Thyroid gland (tissue), 4 donors: ENCODE measurements around the gene PACSIN1. TPM values are rescaled to one million over a fixed set of nuclear protein-coding genes. Genes with fewer than 3 reads are reported as not detected.

Source experiments
- DNase-seq, 2 donors: peaks; one replicate each; pipeline ENCODE4 v3.0.0-alpha.2; 2019
- H3K27ac ChIP-seq, 3 donors: fragments of 200-600 bp; sonication (generic); 1 replicate in 2 of 3; 2 replicates in 1 of 3; pipeline ENCODE4 v1.5.1; 2016 to 2019; ENCODE audit warnings: mild to moderate bottlenecking in 1 of 3, moderate library complexity in 1 of 3
- H3K27me3 ChIP-seq: fragments of 200-600 bp; sonication (generic); one replicate; pipeline ENCODE4 v1.5.1; 2019
- H3K36me3 ChIP-seq, 2 donors: fragments of 200-600 bp; sonication (generic); one replicate each; pipeline ENCODE4 v1.5.1; 2016 to 2019
- H3K4me1 ChIP-seq, 2 donors: fragments of 200-600 bp; sonication (generic); one replicate each; pipeline ENCODE4 v1.5.1; 2017 to 2019
- H3K4me3 ChIP-seq, 3 donors: fragments of 200-600 bp; sonication (generic); replicated peaks in 1 of 3; 1 replicate in 2 of 3; 2 replicates in 1 of 3; pipeline ENCODE4 v1.5.1; 2016; ENCODE audit warnings: mild to moderate bottlenecking in 1 of 3
- H3K9me3 ChIP-seq: fragments of 200-600 bp; sonication (generic); one replicate; pipeline ENCODE4 v1.5.1; 2017
- POLR2A ChIP-seq, 2 donors: fragments of 450-650 bp; IDR thresholded peaks; one replicate each; pipeline ENCODE4 v1.6.1; 2017; ENCODE audit warnings: antibody characterized with exemption in 2 of 2, mild to moderate bottlenecking in 2 of 2, moderate library complexity in 1 of 2
- WGBS, 2 donors: methylation state at CpG; one replicate each; pipeline ENCODE4 v1.1.5; 2017; 5-methylcytosine and 5-hydroxymethylcytosine counted together
- intact Hi-C: fragments of 100-400 bp; cut with DNase I; formaldehyde crosslinking; loops from one replicate; pipeline ENCODE4 v1.15.1; 2023
- total RNA-seq, 4 donors: library from RNA; depleted of rRNA; stranded (reverse); fragments of >200 nt; gene quantifications; one replicate each; pipeline ENCODE4 v1.2.3, GENCODE V29; 2016
- TF ChIP-seq, protein P1 (sequence below), 6 experiments: fragments of 200-600 bp in 3 of 6; fragments of 450-650 bp in 3 of 6; sonication (generic) in 3 of 6; IDR thresholded peaks; one replicate each; pipeline ENCODE4 v1.5.1; 2016 to 2019; ENCODE audit warnings: antibody characterized with exemption in 6 of 6, mild to moderate bottlenecking in 2 of 6, inconsistent platforms in 1 of 6, moderate library complexity in 1 of 6

PACSIN1 gene
- total RNA-seq, 4 donors from 2014 or later = 0.11 TPM; not detected in 3

DNA sequence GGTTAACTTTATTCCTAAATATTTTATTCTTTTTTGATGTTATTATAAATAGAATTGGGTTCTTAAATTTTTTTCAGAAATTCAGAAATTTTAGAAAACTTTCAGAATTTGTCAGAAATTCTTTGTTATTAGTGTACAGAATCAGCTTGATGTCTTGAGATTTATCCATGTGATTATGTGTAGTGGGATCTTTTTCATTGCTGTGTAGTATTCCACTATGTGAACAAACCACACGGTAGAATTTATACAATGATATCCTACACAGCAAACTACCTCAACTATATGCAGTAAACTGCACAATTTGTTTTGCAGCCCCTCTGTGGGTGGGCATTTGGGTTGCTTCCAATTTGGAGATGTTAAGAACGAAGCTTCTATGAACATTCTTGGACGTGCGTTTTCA, 43.9 kb downstream of the PACSIN1 start:
- DNase-seq = no peak
- Histone ChIP-seq H3K4me3 (no peak overlapping the region), H3K4me1 (peaks cover 0 to 2% of the 10 kb centered on the region in 2 donors), H3K27ac (no peak overlapping the region), H3K27me3 (no peaks in the 10 kb centered on the region), H3K36me3 (no peaks in the 10 kb centered on the region), H3K9me3 (no peaks in the 10 kb centered on the region)
- intact Hi-C loops = no loop called here
- TF ChIP-seq, protein P1, sequence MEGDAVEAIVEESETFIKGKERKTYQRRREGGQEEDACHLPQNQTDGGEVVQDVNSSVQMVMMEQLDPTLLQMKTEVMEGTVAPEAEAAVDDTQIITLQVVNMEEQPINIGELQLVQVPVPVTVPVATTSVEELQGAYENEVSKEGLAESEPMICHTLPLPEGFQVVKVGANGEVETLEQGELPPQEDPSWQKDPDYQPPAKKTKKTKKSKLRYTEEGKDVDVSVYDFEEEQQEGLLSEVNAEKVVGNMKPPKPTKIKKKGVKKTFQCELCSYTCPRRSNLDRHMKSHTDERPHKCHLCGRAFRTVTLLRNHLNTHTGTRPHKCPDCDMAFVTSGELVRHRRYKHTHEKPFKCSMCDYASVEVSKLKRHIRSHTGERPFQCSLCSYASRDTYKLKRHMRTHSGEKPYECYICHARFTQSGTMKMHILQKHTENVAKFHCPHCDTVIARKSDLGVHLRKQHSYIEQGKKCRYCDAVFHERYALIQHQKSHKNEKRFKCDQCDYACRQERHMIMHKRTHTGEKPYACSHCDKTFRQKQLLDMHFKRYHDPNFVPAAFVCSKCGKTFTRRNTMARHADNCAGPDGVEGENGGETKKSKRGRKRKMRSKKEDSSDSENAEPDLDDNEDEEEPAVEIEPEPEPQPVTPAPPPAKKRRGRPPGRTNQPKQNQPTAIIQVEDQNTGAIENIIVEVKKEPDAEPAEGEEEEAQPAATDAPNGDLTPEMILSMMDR (IDR thresholded peaks at IDR 0.05) = no peak
- TF ChIP-seq POLR2A (IDR thresholded peaks at IDR 0.05) = no peak
- WGBS, 2 donors = 83 to 86% methylated on average over 4 of the region's 4 CpGs

DNA sequence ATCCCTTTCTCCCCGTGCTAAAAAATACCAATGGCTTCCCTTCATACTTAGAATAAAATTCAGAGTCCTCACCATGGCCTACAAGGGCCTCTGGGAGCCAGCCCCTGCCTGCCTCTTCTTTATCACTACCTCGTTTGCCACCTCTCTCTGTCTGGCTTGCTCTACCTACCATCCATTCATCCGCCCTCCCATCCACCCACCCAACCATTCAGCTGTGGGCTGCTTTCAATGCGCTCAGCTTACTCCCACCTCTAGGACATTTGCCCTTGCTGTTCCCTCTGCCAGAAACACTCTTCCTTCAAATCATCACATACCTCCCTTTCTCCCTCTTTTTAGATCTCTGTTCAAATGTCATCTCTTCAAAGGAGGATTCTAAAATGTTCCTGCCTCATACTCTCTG, 44.4 kb downstream of the PACSIN1 start:
- H3K4me3 ChIP-seq = no peak overlapping the region
- DNase-seq = no peak
- intact Hi-C loops = no loop called here
- WGBS, 2 donors = 85 to 86% methylated on average over 4 of the region's 4 CpGs
- no peak overlapping the region for H3K27ac ChIP-seq
- H3K9me3 ChIP-seq = no peaks in the 10 kb centered on the region
- H3K4me1 ChIP-seq = peaks cover 0 to 5% of the 10 kb centered on the region in 2 donors
- TF ChIP-seq, protein P1 (IDR thresholded peaks at IDR 0.05) = no peak
- no peak for TF ChIP-seq POLR2A (IDR thresholded peaks at IDR 0.05)
- no peaks in the 10 kb centered on the region for H3K27me3 ChIP-seq
- no peaks in the 10 kb centered on the region for H3K36me3 ChIP-seq

DNA sequence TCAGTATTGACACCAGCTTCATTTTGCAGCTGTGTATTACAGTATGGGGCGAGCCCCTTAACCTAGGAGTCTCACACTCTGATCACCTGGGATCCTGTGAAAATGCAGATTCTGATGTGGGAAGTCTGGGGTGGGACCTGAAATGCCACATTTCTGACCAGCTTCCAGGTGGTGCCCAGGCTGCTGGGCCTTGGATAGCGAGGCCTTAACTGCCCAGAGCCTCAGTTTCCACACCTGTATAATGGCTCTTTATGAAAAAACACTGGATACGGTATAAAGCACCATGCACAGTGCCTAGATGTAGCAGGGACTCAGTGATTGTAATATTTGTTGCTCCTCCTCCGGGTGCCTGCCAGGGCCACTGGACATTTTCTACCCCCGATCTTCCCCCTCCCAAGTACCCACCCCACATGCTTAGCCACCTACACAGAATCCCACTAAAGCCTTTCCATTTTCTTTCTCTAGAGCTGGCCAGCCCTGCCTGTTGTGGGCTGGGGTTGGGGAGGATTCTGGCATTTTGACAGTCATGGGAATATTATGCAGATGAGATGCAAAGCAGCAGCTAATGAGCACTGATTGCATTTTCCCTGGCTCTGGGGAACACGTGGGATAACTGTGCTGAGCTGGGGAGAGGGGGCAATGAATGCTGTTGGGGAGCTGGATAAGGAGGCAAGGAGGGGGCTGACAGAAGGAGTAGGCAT, 45.5 kb downstream of the PACSIN1 start:
- no peak for DNase-seq
- Histone ChIP-seq H3K36me3 (no peaks in the 10 kb centered on the region), H3K4me3 (no peak overlapping the region), H3K4me1 (peaks cover 0 to 5% of the 10 kb centered on the region in 2 donors), H3K27ac (no peak overlapping the region), H3K9me3 (no peaks in the 10 kb centered on the region), H3K27me3 (no peaks in the 10 kb centered on the region)
- TF ChIP-seq, protein P1 (IDR thresholded peaks at IDR 0.05) = no peak
- TF ChIP-seq POLR2A (IDR thresholded peaks at IDR 0.05) = no peak
- WGBS, 2 donors = 80 to 82% methylated on average over 6 of the region's 6 CpGs
- intact Hi-C loops = no loop called here

DNA sequence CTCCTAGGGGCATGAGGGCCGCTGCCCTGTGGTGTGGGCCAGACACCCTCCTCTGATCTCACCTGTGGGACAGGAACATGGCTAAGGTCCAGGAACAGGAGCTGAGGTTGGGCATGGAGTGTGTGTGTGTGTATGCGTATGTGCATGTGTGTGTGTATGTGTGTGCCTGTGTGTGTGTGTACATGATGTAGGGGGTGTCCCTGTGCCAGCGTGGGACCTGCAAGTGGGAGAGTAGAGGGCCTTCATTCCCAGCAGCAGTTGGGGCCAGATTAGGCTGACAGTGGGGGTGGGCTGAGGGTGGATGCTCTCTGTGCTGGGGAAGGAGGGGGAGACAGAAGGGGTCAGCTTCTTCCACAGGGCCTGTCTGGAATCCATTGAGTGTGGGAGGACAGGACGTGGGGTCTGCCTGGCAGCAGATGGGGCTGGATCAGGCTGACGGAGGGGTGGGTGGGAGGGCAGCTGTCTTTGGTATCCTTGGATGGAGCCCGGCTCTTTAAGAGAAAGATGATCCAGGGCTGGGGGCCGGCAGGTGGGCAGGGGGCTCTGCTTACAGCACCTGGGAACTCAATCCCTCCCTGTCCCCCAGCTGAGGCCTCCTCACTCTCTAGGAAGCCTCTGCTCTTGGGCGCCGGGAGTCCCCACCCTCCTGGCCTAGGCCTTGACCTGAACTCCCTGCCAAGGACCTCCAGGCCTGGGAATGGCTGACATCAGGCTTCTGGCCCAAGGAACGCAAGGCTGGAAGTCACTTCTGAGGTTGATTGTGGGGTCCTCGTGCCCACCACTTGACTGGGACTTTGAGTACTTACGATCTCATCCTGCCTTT, 46.2 kb downstream of the PACSIN1 start:
- TF ChIP-seq, protein P1 (IDR thresholded peaks at IDR 0.05) = no peak
- no peak for TF ChIP-seq POLR2A (IDR thresholded peaks at IDR 0.05)
- no peak overlapping the region for H3K27ac ChIP-seq
- H3K4me1 ChIP-seq = peaks cover 0 to 5% of the 10 kb centered on the region in 2 donors
- intact Hi-C loops = no loop called here
- H3K9me3 ChIP-seq = no peaks in the 10 kb centered on the region
- H3K27me3 ChIP-seq = no peaks in the 10 kb centered on the region
- no peak overlapping the region for H3K4me3 ChIP-seq
- H3K36me3 ChIP-seq = no peaks in the 10 kb centered on the region
- 65 to 70% methylated on average over 9 to 11 of the region's 12 CpGs for WGBS, 2 donors
- no peak for DNase-seq

DNA sequence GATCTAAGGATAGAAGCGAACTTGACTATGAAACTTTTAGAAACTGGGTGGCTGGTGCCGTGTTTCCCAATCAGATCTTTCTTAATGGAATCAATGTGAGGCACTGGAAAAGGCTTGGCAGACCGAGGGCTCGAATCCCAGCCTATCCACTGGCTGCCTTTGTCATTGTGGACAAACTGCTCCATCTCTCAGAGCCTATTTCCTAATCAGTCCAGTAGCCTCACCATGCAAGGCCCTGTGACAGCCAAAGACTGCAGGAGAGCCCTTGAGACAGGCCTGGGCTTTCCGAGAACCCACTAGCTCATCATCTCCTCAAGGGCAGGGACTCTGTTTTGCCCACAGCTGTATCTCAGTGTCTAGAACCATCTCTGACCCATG, 46.9 kb downstream of the PACSIN1 start:
- no peak for DNase-seq
- TF ChIP-seq, protein P1 (IDR thresholded peaks at IDR 0.05) = no peak
- no peak for TF ChIP-seq POLR2A (IDR thresholded peaks at IDR 0.05)
- Histone ChIP-seq H3K27ac (no peak overlapping the region), H3K9me3 (no peaks in the 10 kb centered on the region), H3K36me3 (no peaks in the 10 kb centered on the region), H3K27me3 (no peaks in the 10 kb centered on the region), H3K4me1 (peaks cover 0 to 5% of the 10 kb centered on the region in 2 donors), H3K4me3 (no peak overlapping the region)
- 89 to 93% methylated on average over 5 of the region's 5 CpGs for WGBS, 2 donors
- intact Hi-C loops = no loop called here
